Spleen (tissue), 11 donors: ENCODE results near the gene RYR1. TPM values are rescaled to one million over a fixed set of nuclear protein-coding genes. Genes with fewer than 3 reads are reported as not detected.

Experiments used
- DNase-seq: peaks from one replicate; pipeline ENCODE4 v3.0.0-alpha.2; 2020
- H3K27ac ChIP-seq, 8 donors: fragments of 200-600 bp; sonication (generic) in 7 of 8; 1 replicate in 4 of 8; 2 replicates in 4 of 8; pipeline versions ENCODE4 v1.5.0 to v1.8.0; 2016 to 2021; ENCODE audit warnings: inconsistent platforms in 4 of 8, mild to moderate bottlenecking in 4 of 8, moderate library complexity in 1 of 8
- H3K27me3 ChIP-seq, 7 donors: fragments of 200-600 bp; sonication (generic) in 6 of 7; replicated peaks in 1 of 7; 1 replicate in 4 of 7; 2 replicates in 3 of 7; pipeline versions ENCODE4 v1.5.0 to v1.8.0; 2016 to 2021; ENCODE audit warnings: inconsistent platforms in 3 of 7, mild to moderate bottlenecking in 1 of 7
- H3K36me3 ChIP-seq, 6 donors: fragments of 200-600 bp; sonication (generic) in 5 of 6; 1 replicate in 4 of 6; 2 replicates in 2 of 6; pipeline versions ENCODE4 v1.5.0 to v1.8.0; 2016 to 2021; ENCODE audit warnings: inconsistent platforms in 2 of 6
- H3K4me1 ChIP-seq, 6 donors: fragments of 200-600 bp; sonication (generic) in 5 of 6; 1 replicate in 3 of 6; 2 replicates in 3 of 6; pipeline versions ENCODE4 v1.5.0 to v1.8.0; 2016 to 2021; ENCODE audit warnings: inconsistent platforms in 3 of 6
- H3K4me3 ChIP-seq, 8 donors: fragments of 200-600 bp; sonication (generic) in 7 of 8; 1 replicate in 4 of 8; 2 replicates in 4 of 8; pipeline versions ENCODE4 v1.5.0 to v1.8.0; 2016 to 2021; ENCODE audit warnings: inconsistent platforms in 4 of 8, mild to moderate bottlenecking in 4 of 8, moderate library complexity in 2 of 8
- H3K9me3 ChIP-seq, 8 donors: fragments of 200-600 bp; sonication (generic) in 7 of 8; 1 replicate in 4 of 8; 2 replicates in 4 of 8; pipeline versions ENCODE4 v1.5.0 to v1.8.0; 2016 to 2021; ENCODE audit warnings: inconsistent platforms in 4 of 8
- POLR2A ChIP-seq, 3 donors: fragments of 450-650 bp; IDR thresholded peaks; one replicate each; pipeline ENCODE4 v1.5.1; 2017; ENCODE audit warnings: antibody characterized with exemption in 3 of 3, mild to moderate bottlenecking in 1 of 3
- POLR2AphosphoS5 ChIP-seq, 3 donors: sonication (generic); formaldehyde crosslinking; IDR thresholded peaks; one replicate each; pipeline ENCODE4 v1.5.1; 2017; ENCODE audit warnings: antibody characterized with exemption in 3 of 3
- WGBS, 5 donors: extraction: QIAGEN DNeasy Blood & Tissue Kit in 3 of 5; methylation state at CpG; one replicate each; pipeline versions ENCODE4 v1.1.5 to v1.1.7; 2013 to 2018; 5-methylcytosine and 5-hydroxymethylcytosine counted together
- intact Hi-C: fragments of 100-400 bp; cut with DNase I; formaldehyde crosslinking; loops from one replicate; pipeline ENCODE4 v1.15.0; 2023; ENCODE audit warnings: low total_unique reads
- polyA plus RNA-seq, 3 donors: library from polyadenylated mRNA; stranded (reverse); fragments of 200-250 nt; gene quantifications; one replicate each; pipeline ENCODE4 v1.2.1, GENCODE V29; 2013
- total RNA-seq, 7 donors: library from RNA; depleted of rRNA in 3 of 7; stranded (reverse); fragments of >200 nt in 3 of 7; fragmentation: NEBNext Ultra II Directional in 4 of 7; extraction: Animal tissue kit (Norgen Biotek cat#: 25700) in 4 of 7; gene quantifications; one replicate each; pipeline versions ENCODE4 v1.1.0 to v1.2.1, GENCODE V29; 2016 to 2021
- TF ChIP-seq, protein P1 (sequence below), 11 experiments: fragments of 200-600 bp in 7 of 11; fragments of 450-650 bp in 4 of 11; sonication (generic) in 4 of 11; IDR thresholded peaks in 8 of 11; conservative IDR thresholded peaks in 3 of 11; 1 replicate in 7 of 11; 2 replicates in 4 of 11; pipeline versions ENCODE4 v1.4.0 to v1.8.0; 2016 to 2021; ENCODE audit warnings: antibody characterized with exemption in 11 of 11, inconsistent platforms in 4 of 11, mild to moderate bottlenecking in 1 of 11
- donor health status: healthy with polysubstance abuse.
- donor health status: DM: no; HTN: no; CAD: no; lungs with moderate emphysema.
- donor health status: DM: no; HTN: no; CAD: no.
- donor health status: Bipolar disorder and iron deficiency.
- donor health status: healthy.
- donor health status: DM: no; HTN: no; CAD: no.
- donor health status: DM: yes; HTN: yes; CAD: no.

RYR1 gene
- total and polyA plus RNA-seq, 10 donors: 0.32 to 3.2 (median 1.3) TPM

DNA sequence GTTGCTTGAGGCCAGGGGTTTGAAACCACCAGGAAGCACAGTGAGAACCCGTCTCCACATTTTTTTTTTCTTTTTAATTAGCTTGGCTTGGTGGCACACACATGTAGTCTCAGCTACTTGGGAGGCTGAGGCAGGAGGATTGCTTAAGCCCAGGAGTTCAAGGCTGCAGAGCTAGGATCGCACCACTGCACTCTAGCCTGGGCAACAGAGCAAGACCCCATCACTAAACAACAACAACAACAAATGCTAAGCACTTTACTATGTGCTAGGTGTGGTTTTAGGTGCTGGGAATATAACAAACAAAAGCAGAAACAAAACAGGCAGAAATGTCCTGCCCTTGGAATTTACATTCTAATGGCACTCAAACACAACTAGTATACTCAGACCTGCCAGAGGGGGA, 51.3 kb downstream of the RYR1 start:
- intact Hi-C loops: no loop called here
- DNase-seq: no peak
- H3K36me3 ChIP-seq: no peaks in the 10 kb centered on the region
- no peaks in the 10 kb centered on the region for H3K4me1 ChIP-seq
- no peak overlapping the region for H3K27ac ChIP-seq
- WGBS, 5 donors: 67 to 73% (median 71%) methylated on average over 2 of the region's 2 CpGs
- peaks cover 0 to 34% (median 0%) of the 10 kb centered on the region in 7 donors for H3K27me3 ChIP-seq
- TF ChIP-seq, protein P1, sequence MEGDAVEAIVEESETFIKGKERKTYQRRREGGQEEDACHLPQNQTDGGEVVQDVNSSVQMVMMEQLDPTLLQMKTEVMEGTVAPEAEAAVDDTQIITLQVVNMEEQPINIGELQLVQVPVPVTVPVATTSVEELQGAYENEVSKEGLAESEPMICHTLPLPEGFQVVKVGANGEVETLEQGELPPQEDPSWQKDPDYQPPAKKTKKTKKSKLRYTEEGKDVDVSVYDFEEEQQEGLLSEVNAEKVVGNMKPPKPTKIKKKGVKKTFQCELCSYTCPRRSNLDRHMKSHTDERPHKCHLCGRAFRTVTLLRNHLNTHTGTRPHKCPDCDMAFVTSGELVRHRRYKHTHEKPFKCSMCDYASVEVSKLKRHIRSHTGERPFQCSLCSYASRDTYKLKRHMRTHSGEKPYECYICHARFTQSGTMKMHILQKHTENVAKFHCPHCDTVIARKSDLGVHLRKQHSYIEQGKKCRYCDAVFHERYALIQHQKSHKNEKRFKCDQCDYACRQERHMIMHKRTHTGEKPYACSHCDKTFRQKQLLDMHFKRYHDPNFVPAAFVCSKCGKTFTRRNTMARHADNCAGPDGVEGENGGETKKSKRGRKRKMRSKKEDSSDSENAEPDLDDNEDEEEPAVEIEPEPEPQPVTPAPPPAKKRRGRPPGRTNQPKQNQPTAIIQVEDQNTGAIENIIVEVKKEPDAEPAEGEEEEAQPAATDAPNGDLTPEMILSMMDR (IDR thresholded peaks at IDR 0.05 in 8 of 11, conservative IDR thresholded peaks at IDR 0.05 in 3 of 11): no peak
- TF ChIP-seq POLR2AphosphoS5 (IDR thresholded peaks at IDR 0.05) (no peak), POLR2A (IDR thresholded peaks at IDR 0.05) (no peak)
- no peaks in the 10 kb centered on the region for H3K9me3 ChIP-seq
- H3K4me3 ChIP-seq: no peak overlapping the region

DNA sequence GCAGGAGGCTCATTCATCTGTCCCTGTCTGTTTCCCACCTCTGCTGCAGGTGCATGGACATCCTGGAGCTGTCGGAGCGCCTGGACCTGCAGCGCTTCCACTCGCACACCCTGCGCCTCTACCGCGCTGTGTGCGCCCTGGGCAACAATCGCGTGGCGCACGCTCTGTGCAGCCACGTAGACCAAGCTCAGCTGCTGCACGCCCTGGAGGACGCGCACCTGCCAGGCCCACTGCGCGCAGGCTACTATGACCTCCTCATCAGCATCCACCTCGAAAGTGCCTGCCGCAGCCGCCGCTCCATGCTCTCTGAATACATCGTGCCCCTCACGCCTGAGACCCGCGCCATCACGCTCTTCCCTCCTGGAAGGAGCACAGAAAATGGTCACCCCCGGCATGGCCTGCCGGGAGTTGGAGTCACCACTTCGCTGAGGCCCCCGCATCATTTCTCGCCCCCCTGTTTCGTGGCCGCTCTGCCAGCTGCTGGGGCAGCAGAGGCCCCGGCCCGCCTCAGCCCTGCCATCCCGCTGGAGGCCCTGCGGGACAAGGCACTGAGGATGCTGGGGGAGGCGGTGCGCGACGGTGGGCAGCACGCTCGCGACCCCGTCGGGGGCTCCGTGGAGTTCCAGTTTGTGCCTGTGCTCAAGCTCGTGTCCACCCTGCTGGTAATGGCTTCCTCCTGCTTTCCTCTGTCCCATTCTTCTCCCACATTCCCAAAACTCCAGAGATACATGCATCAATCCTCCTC, 52.2 kb downstream of the RYR1 start:
- Histone ChIP-seq H3K4me3 (no peak overlapping the region), H3K27me3 (peaks cover 0 to 39% (median 0%) of the 10 kb centered on the region in 7 donors), H3K27ac (no peak overlapping the region), H3K36me3 (no peaks in the 10 kb centered on the region), H3K4me1 (no peaks in the 10 kb centered on the region), H3K9me3 (peaks cover 0 to 3% (median under 1%) of the 10 kb centered on the region in 8 donors)
- intact Hi-C loops: no loop called here
- WGBS, 5 donors: 92 to 96% (median 94%) methylated on average over 44 to 49 of the region's 49 CpGs
- TF ChIP-seq, protein P1 (IDR thresholded peaks at IDR 0.05 in 8 of 11, conservative IDR thresholded peaks at IDR 0.05 in 3 of 11): no peak
- TF ChIP-seq POLR2AphosphoS5 (IDR thresholded peaks at IDR 0.05) (no peak), POLR2A (IDR thresholded peaks at IDR 0.05) (no peak)
- no peak for DNase-seq

DNA sequence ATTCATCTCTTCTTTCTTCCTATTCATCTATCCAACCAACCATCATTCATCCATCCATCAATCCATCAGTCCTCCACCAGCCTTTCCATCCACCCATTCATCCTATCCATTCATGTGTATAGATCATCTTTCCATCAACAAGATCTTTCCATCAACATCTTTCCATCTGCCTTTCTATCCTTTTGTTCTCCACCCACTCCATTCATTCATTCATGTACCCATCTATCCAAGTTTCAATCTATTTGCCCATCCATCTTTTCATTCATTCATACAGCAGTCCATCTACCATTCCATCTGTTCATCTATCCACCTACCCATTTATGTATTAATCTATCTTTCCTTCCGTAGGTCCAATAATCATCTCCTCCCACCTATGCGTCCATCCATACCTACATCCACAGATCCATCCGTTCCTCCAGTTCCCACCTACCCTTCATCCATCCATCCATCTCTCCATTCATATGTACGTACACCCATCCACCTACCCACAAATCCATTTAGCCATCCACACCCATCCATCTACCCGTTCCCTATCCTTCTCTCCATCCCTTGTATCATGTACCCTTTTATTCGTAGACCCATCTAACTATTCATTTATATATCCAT, 53.3 kb downstream of the RYR1 start:
- TF ChIP-seq POLR2A (IDR thresholded peaks at IDR 0.05) (no peak), POLR2AphosphoS5 (IDR thresholded peaks at IDR 0.05) (no peak)
- TF ChIP-seq, protein P1 (IDR thresholded peaks at IDR 0.05 in 8 of 11, conservative IDR thresholded peaks at IDR 0.05 in 3 of 11): no peak
- no peaks in the 10 kb centered on the region for H3K4me1 ChIP-seq
- H3K36me3 ChIP-seq: no peaks in the 10 kb centered on the region
- peaks cover 0 to 13% (median 8%) of the 10 kb centered on the region in 8 donors for H3K9me3 ChIP-seq
- H3K27ac ChIP-seq: no peak overlapping the region
- 89 to 95% (median 94%) methylated on average over 6 of the region's 6 CpGs for WGBS, 5 donors
- DNase-seq: no peak
- H3K27me3 ChIP-seq: peaks cover 0 to 39% (median 0%) of the 10 kb centered on the region in 7 donors
- intact Hi-C loops: no loop called here
- H3K4me3 ChIP-seq: no peak overlapping the region

- peaks cover 0 to 6% (median 0%) of the 10 kb centered on the region in 6 donors for H3K4me1 ChIP-seq
- intact Hi-C loops: no loop called here
- peaks cover 0 to 15% (median 8%) of the 10 kb centered on the region in 8 donors for H3K9me3 ChIP-seq
- TF ChIP-seq, protein P1 (IDR thresholded peaks at IDR 0.05 in 8 of 11, conservative IDR thresholded peaks at IDR 0.05 in 3 of 11): no peak
- TF ChIP-seq POLR2A (IDR thresholded peaks at IDR 0.05) (no peak), POLR2AphosphoS5 (IDR thresholded peaks at IDR 0.05) (no peak)
- WGBS, 5 donors: 84 to 95% (median 92%) methylated on average over 3 of the region's 3 CpGs
- no peak for DNase-seq
- H3K27ac ChIP-seq: no peak overlapping the region
- H3K36me3 ChIP-seq: no peaks in the 10 kb centered on the region
- H3K4me3 ChIP-seq: no peak overlapping the region
- H3K27me3 ChIP-seq: peaks cover 0 to 38% (median 0%) of the 10 kb centered on the region in 7 donors
Measured at GRCh38 chr19:38488096-38488495, 54.6 kb downstream of the RYR1 start.
